ENCODE results near the gene ALKBH4.
"Not testable (repeated sequence)": the region's sequence is repeated elsewhere in the genome, so short reads cannot be mapped to it uniquely, and the experiment has no call there.

ALKBH4 gene

GRCh38 chr7:102408530-102408929 is 56.1 kb downstream of the ALKBH4 start:
- not testable (repeated sequence) for H3K9ac ChIP-seq (ENCODE audit: low read length in 2 of 2); H3K4me1 ChIP-seq (ENCODE audit: control insufficient read depth, insufficient read depth, low read length); H3K4me3 ChIP-seq (ENCODE audit: low read length in 2 of 2); H3K27ac ChIP-seq (ENCODE audit: low read length); H3K9me3 ChIP-seq (ENCODE audit: control insufficient read depth in 2 of 2, low read length in 2 of 2); H3K27me3 ChIP-seq (ENCODE audit: control insufficient read depth in 1 of 2, insufficient read depth in 2 of 2, low read length in 2 of 2)
- H3K36me3 ChIP-seq (ENCODE audit: control insufficient read depth in 2 of 2, insufficient read depth in 2 of 2, low read length in 2 of 2) = peaks cover 36 to 57% of the 10 kb centered on the region in 2 donors

GRCh38 chr7:102407910-102408309 is 56.8 kb downstream of the ALKBH4 start:
- H3K36me3 ChIP-seq (ENCODE audit: control insufficient read depth in 2 of 2, insufficient read depth in 2 of 2, low read length in 2 of 2) = peaks cover 42 to 60% of the 10 kb centered on the region in 2 donors
- peaks cover 2% of the 10 kb centered on the region for H3K4me1 ChIP-seq (ENCODE audit: control insufficient read depth, insufficient read depth, low read length)
- no peaks in the 10 kb centered on the region for H3K27me3 ChIP-seq (ENCODE audit: control insufficient read depth in 1 of 2, insufficient read depth in 2 of 2, low read length in 2 of 2)
- no peak overlapping the region for H3K27ac ChIP-seq (ENCODE audit: low read length)
- H3K9ac ChIP-seq (ENCODE audit: low read length in 2 of 2) = no peak overlapping the region
- no peak overlapping the region for H3K4me3 ChIP-seq (ENCODE audit: low read length in 2 of 2)
- H3K9me3 ChIP-seq (ENCODE audit: control insufficient read depth in 2 of 2, low read length in 2 of 2) = peaks cover 0 to 2% of the 10 kb centered on the region in 2 donors
